HepG2 (cell line): Measurements from ENCODE around the gene LZTR1. TPM values are rescaled to one million over a fixed set of nuclear protein-coding genes. Genes with fewer than 3 reads are reported as not detected.

Experiments
- ATF4 ChIP-seq, 2 experiments: fragments of 450-650 bp in 1 of 2; sonication (generic) in 1 of 2; formaldehyde crosslinking; IDR thresholded peaks; 2 replicates each; pipeline versions ENCODE4 v1.5.0 to v1.8.0; 2020 to 2022; ENCODE audit warnings: mild to moderate bottlenecking in 1 of 2, missing genetic modification reagents in 1 of 2
- DNMT3B ChIP-seq: conservative IDR thresholded peaks from 2 replicates; pipeline ENCODE4 v1.6.1; 2016; ENCODE audit warnings: missing biosample characterization, control low read depth
- HDAC1 ChIP-seq: sonication (generic); formaldehyde crosslinking; IDR thresholded peaks from 2 replicates; pipeline ENCODE4 v1.5.1; 2020; ENCODE audit warnings: mild to moderate bottlenecking, missing genetic modification reagents
- KDM6A ChIP-seq: IDR thresholded peaks from 2 replicates; pipeline ENCODE4 v1.6.1; 2016; ENCODE audit warnings: low read depth
- PHF8 ChIP-seq: sonication (generic); formaldehyde crosslinking; IDR thresholded peaks from 2 replicates; pipeline ENCODE4 v1.5.0; 2020; ENCODE audit warnings: missing genetic modification reagents
- SATB2 ChIP-seq: sonication (generic); formaldehyde crosslinking; IDR thresholded peaks from 2 replicates; pipeline ENCODE4 v1.5.0; 2020; ENCODE audit warnings: missing genetic modification reagents
- SMAD1 ChIP-seq: sonication (generic); formaldehyde crosslinking; IDR thresholded peaks from 2 replicates; pipeline ENCODE4 v1.4.0; 2020; ENCODE audit warnings: missing genetic modification reagents, low read depth, mild to moderate bottlenecking, borderline replicate concordance
- TFAP4 ChIP-seq: sonication (generic); IDR thresholded peaks from 2 replicates; pipeline ENCODE4 v1.6.1; 2016; ENCODE audit warnings: low read depth, borderline replicate concordance
- ZBED4 ChIP-seq: sonication (generic); formaldehyde crosslinking; IDR thresholded peaks from 2 replicates; pipeline ENCODE4 v1.4.0; 2020; ENCODE audit warnings: missing genetic modification reagents, borderline replicate concordance
- ZBTB10 ChIP-seq: sonication (generic); formaldehyde crosslinking; IDR thresholded peaks from 2 replicates; pipeline ENCODE4 v1.4.0; 2020; ENCODE audit warnings: missing genetic modification reagents, borderline replicate concordance
- ZNF629 ChIP-seq: sonication (generic); formaldehyde crosslinking; conservative IDR thresholded peaks from 2 replicates; pipeline ENCODE4 v1.5.0; 2020; ENCODE audit warnings: missing genetic modification reagents
- ZNF772 ChIP-seq: sonication (generic); formaldehyde crosslinking; IDR thresholded peaks from 2 replicates; pipeline ENCODE4 v1.5.0; 2020; ENCODE audit warnings: mild to moderate bottlenecking, missing genetic modification reagents
- ZNF792 ChIP-seq: IDR thresholded peaks from 2 replicates; pipeline ENCODE4 v1.6.1; 2016
- polyA plus RNA-seq, 8 experiments: library from polyadenylated mRNA; depleted of rRNA in 3 of 8; stranded (reverse) in 7 of 8; unstranded in 1 of 8; fragments of >200 nt; fragmentation: Illumina TruSeq in 4 of 8; extraction: Trizol in 4 of 8; gene quantifications; 2 replicates each; pipeline versions ENCODE4 v1.2.1 to v1.2.3, GENCODE V29; 2011 to 2016; ENCODE audit warnings: low read depth in 4 of 8, missing spikeins in 1 of 8, mixed read lengths in 1 of 8; ENCODE audit not compliant: insufficient read depth in 1 of 8
- total RNA-seq, 5 experiments: library from RNA; depleted of rRNA; stranded (reverse); fragments of >200 nt; fragmentation: Illumina TruSeq; extraction: Trizol; gene quantifications; 2 replicates each; pipeline ENCODE4 v1.2.3, GENCODE V29; 2016; ENCODE audit warnings: low read depth in 1 of 5
- TF ChIP-seq, protein P1 (sequence below): sonication (generic); formaldehyde crosslinking; IDR thresholded peaks from 2 replicates; pipeline ENCODE4 v1.4.0; 2020; ENCODE audit warnings: missing genetic modification reagents
- TF ChIP-seq, protein P2 (sequence below): sonication (generic); formaldehyde crosslinking; IDR thresholded peaks from 2 replicates; pipeline ENCODE4 v1.8.0; 2022; ENCODE audit warnings: missing genetic modification reagents, mild to moderate bottlenecking, borderline replicate concordance

LZTR1 gene
- total and polyA plus RNA-seq, 2 of the 13 experiments (the other 11 are each of a cell fraction or from before 2014, with no cell fraction given), result 21.8 to 22.4 TPM

- peak; percentile 71 for TF ChIP-seq ZNF629 (CRISPR knock-in tag)
- TF ChIP-seq, protein P1, sequence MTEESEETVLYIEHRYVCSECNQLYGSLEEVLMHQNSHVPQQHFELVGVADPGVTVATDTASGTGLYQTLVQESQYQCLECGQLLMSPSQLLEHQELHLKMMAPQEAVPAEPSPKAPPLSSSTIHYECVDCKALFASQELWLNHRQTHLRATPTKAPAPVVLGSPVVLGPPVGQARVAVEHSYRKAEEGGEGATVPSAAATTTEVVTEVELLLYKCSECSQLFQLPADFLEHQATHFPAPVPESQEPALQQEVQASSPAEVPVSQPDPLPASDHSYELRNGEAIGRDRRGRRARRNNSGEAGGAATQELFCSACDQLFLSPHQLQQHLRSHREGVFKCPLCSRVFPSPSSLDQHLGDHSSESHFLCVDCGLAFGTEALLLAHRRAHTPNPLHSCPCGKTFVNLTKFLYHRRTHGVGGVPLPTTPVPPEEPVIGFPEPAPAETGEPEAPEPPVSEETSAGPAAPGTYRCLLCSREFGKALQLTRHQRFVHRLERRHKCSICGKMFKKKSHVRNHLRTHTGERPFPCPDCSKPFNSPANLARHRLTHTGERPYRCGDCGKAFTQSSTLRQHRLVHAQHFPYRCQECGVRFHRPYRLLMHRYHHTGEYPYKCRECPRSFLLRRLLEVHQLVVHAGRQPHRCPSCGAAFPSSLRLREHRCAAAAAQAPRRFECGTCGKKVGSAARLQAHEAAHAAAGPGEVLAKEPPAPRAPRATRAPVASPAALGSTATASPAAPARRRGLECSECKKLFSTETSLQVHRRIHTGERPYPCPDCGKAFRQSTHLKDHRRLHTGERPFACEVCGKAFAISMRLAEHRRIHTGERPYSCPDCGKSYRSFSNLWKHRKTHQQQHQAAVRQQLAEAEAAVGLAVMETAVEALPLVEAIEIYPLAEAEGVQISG (CRISPR knock-in tag), result peak; percentile 78
- TF ChIP-seq PHF8, result peak; percentile 68; the same call in 1 of the 2 replicates
- TF ChIP-seq, protein P2, sequence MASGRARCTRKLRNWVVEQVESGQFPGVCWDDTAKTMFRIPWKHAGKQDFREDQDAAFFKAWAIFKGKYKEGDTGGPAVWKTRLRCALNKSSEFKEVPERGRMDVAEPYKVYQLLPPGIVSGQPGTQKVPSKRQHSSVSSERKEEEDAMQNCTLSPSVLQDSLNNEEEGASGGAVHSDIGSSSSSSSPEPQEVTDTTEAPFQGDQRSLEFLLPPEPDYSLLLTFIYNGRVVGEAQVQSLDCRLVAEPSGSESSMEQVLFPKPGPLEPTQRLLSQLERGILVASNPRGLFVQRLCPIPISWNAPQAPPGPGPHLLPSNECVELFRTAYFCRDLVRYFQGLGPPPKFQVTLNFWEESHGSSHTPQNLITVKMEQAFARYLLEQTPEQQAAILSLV (CRISPR knock-in tag), result peak; percentile 35; the same call in 1 of the 2 replicates
- TF ChIP-seq ZNF792 (CRISPR knock-in tag), result peak; percentile 68; the same call in 1 of the 2 replicates
- TF ChIP-seq KDM6A (CRISPR knock-in tag), result 0 out of 2 replicates have a peak, but pooled peaks have one; percentile 35
- peak; percentile 71 for TF ChIP-seq HDAC1 (CRISPR knock-in tag)
- no peak for TF ChIP-seq ZBED4
- TF ChIP-seq TFAP4, result peak; percentile 71; the same call in 1 of the 2 replicates
- 0 out of 2 replicates have a peak, but pooled peaks have one; percentile 20 for TF ChIP-seq ZNF772
- peak in 1 of 2 experiments; percentile 52; a peak in 2 of 4 replicates for TF ChIP-seq ATF4 (CRISPR knock-in tag; IDR thresholded peaks at IDR 0.05)
- no peak for TF ChIP-seq SATB2 (CRISPR knock-in tag)
- TF ChIP-seq DNMT3B, result 0 out of 2 replicates have a peak, but pooled peaks have one; percentile 70
- 0 out of 2 replicates have a peak, but pooled peaks have one; percentile 49 for TF ChIP-seq ZBTB10
- 0 out of 2 replicates have a peak, but pooled peaks have one; percentile 70 for TF ChIP-seq SMAD1 (CRISPR knock-in tag)
Observed at GRCh38 chr22:20963201-20964052, 18.7 kb upstream of the LZTR1 start (continued).
